HepG2 (cell line): ENCODE results near the gene CLTA.

ENCODE experiments used
- NFATC3 ChIP-seq: sonication (generic); formaldehyde crosslinking; IDR thresholded peaks from 2 replicates; pipeline ENCODE4 v1.5.1; 2020; ENCODE audit warnings: mild to moderate bottlenecking, missing genetic modification reagents
- POLR2A ChIP-seq, 2 experiments: IDR thresholded peaks; 2 replicates each; pipeline ENCODE4 v1.6.1; 2011; ENCODE audit warnings: low read depth in 2 of 2, low read length in 2 of 2, mild to moderate bottlenecking in 1 of 2, moderate library complexity in 1 of 2; ENCODE audit not compliant: insufficient read depth in 1 of 2
- TCF7L2 ChIP-seq: IDR thresholded peaks from 2 replicates; pipeline ENCODE4 v1.6.1; 2011; ENCODE audit warnings: mild to moderate bottlenecking, low read depth, low read length, moderate library complexity
- ZBTB3 ChIP-seq: sonication (generic); formaldehyde crosslinking; IDR thresholded peaks from 2 replicates; pipeline ENCODE4 v1.4.0; 2020; ENCODE audit warnings: low read depth, mild to moderate bottlenecking, moderate library complexity, missing genetic modification reagents, borderline replicate concordance
- ZNF274 ChIP-seq: sonication (generic); formaldehyde crosslinking; IDR thresholded peaks from 2 replicates; pipeline ENCODE4 v1.5.1; 2020; ENCODE audit warnings: mild to moderate bottlenecking, missing genetic modification reagents
- ZNF766 ChIP-seq: sonication (generic); formaldehyde crosslinking; IDR thresholded peaks from 2 replicates; pipeline ENCODE4 v1.5.0; 2020; ENCODE audit warnings: missing genetic modification reagents, borderline replicate concordance
- TF ChIP-seq, protein P1 (sequence below): sonication (generic); formaldehyde crosslinking; IDR thresholded peaks from 2 replicates; pipeline ENCODE4 v1.5.0; 2020; ENCODE audit warnings: mild to moderate bottlenecking, missing genetic modification reagents, moderate library complexity

DNA sequence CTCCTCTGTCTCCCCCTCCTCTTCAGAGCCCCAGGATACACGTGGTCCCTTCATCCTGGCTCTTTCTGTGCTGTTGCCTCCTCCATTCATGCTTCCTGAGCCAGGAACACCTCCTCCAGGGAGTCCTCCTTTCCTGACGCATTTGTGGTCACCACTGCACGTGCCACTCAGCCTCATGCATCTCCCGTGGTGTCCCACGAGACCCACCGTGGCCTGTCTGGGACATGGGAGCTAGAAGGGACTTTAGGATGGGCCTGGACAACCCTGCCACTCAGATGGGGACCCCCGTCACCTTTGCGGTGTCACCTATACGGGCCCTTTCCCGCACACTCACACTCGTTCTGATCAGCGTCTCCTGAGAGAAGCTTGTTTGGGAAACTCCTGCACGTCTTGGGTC is 47.5 kb upstream of the CLTA start:
- TF ChIP-seq ZNF766 (no peak), POLR2A (IDR thresholded peaks at IDR 0.05; ENCODE audit: insufficient read depth in 1 of 2, low read depth in 2 of 2, low read length in 2 of 2) (no peak), ZBTB3 (CRISPR knock-in tag) (no peak), NFATC3 (CRISPR knock-in tag) (no peak), TCF7L2 (no peak), ZNF274 (no peak)
- TF ChIP-seq, protein P1, sequence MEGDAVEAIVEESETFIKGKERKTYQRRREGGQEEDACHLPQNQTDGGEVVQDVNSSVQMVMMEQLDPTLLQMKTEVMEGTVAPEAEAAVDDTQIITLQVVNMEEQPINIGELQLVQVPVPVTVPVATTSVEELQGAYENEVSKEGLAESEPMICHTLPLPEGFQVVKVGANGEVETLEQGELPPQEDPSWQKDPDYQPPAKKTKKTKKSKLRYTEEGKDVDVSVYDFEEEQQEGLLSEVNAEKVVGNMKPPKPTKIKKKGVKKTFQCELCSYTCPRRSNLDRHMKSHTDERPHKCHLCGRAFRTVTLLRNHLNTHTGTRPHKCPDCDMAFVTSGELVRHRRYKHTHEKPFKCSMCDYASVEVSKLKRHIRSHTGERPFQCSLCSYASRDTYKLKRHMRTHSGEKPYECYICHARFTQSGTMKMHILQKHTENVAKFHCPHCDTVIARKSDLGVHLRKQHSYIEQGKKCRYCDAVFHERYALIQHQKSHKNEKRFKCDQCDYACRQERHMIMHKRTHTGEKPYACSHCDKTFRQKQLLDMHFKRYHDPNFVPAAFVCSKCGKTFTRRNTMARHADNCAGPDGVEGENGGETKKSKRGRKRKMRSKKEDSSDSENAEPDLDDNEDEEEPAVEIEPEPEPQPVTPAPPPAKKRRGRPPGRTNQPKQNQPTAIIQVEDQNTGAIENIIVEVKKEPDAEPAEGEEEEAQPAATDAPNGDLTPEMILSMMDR (CRISPR knock-in tag) = no peak
